ENCODE measurements around the gene FCHSD2. TPM values are rescaled to one million over a fixed set of nuclear protein-coding genes. Genes with fewer than 3 reads are reported as not detected.

The FCHSD2 gene
- total RNA-seq, 2 donors from 2014 or later = 14.0 to 17.6 TPM

DNA sequence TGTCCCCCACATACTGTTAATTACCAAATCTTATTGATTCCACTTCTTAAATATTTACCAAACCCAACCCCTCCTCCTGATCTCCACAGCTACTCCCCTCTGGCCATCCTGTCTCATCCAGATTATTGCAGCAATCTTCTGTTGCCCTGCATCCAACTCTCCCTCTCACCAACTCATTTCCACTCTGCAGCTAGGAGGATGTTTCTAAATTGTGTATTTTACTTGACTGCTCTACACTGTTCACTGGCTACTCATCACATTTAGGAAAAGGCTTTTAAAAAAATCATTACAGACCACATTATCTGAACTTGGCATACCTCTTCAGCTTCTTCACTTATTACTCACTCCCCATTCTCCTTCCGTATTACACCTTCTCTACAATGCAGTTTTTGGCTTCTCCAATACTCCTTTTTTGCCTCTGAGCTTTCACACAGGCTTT, 210.0 kb downstream of the FCHSD2 start:
- Mint-ChIP-seq H3K4me3 (no peak overlapping the region), H3K27ac (no peak overlapping the region), H3K4me1 (peaks cover 7% of the 10 kb centered on the region), H3K9me3 (no peaks in the 10 kb centered on the region), H3K27me3 (ENCODE audit: insufficient read depth) (no peaks in the 10 kb centered on the region), H3K36me3 (ENCODE audit: low read depth) (no peaks in the 10 kb centered on the region)
- TF ChIP-seq, protein P1, sequence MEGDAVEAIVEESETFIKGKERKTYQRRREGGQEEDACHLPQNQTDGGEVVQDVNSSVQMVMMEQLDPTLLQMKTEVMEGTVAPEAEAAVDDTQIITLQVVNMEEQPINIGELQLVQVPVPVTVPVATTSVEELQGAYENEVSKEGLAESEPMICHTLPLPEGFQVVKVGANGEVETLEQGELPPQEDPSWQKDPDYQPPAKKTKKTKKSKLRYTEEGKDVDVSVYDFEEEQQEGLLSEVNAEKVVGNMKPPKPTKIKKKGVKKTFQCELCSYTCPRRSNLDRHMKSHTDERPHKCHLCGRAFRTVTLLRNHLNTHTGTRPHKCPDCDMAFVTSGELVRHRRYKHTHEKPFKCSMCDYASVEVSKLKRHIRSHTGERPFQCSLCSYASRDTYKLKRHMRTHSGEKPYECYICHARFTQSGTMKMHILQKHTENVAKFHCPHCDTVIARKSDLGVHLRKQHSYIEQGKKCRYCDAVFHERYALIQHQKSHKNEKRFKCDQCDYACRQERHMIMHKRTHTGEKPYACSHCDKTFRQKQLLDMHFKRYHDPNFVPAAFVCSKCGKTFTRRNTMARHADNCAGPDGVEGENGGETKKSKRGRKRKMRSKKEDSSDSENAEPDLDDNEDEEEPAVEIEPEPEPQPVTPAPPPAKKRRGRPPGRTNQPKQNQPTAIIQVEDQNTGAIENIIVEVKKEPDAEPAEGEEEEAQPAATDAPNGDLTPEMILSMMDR (conservative IDR thresholded peaks at IDR 0.05) = no peak
- no peak overlapping the region for H3K4me3 ChIP-seq (ENCODE audit: low read length)
- H3K36me3 ChIP-seq (ENCODE audit: control insufficient read depth, insufficient read depth, low read length) = no peaks in the 10 kb centered on the region
- DNase-seq = no peak
- H3K9me3 ChIP-seq (ENCODE audit: control insufficient read depth, low read length) = no peaks in the 10 kb centered on the region
- no peaks in the 10 kb centered on the region for H3K4me1 ChIP-seq (ENCODE audit: control insufficient read depth, insufficient read depth, low read length)
- H3K27me3 ChIP-seq (ENCODE audit: control insufficient read depth, insufficient read depth, low read length, poor library complexity, severe bottlenecking) = no peaks in the 10 kb centered on the region
- H3K27ac ChIP-seq (ENCODE audit: low read depth, low read length) = no peak overlapping the region
- H3K9ac ChIP-seq (ENCODE audit: extremely low read depth, low read length, poor library complexity, severe bottlenecking) = no peak overlapping the region
- 93% methylated on average over 1 of the region's 1 CpG for WGBS, 2 experiments (ENCODE audit: insufficient coverage in 1 of 2, insufficient read length in 1 of 2)

DNA sequence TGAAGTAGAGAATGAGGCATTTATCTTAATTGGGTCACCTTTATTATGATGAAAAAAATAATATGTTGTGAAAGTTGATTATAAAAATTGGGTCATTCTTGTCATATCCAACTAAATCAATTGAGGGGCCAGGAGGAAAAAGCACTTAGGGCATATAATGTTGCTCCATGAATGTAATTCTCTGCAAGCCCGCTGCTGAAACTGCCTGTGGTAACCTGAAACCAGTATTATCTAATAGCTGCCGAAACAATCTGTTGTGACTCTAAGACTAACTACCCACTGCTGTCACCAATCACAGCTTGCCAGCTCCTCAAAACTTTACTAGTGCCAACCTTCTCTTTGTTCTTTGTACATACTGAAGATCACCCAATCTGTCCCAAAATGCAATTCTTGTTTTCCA, 212.1 kb downstream of the FCHSD2 start:
- Histone ChIP-seq H3K4me3 (ENCODE audit: low read length) (no peak overlapping the region), H3K27me3 (ENCODE audit: control insufficient read depth, insufficient read depth, low read length, poor library complexity, severe bottlenecking) (no peaks in the 10 kb centered on the region), H3K4me1 (ENCODE audit: control insufficient read depth, insufficient read depth, low read length) (no peaks in the 10 kb centered on the region), H3K9me3 (ENCODE audit: control insufficient read depth, low read length) (no peaks in the 10 kb centered on the region), H3K36me3 (ENCODE audit: control insufficient read depth, insufficient read depth, low read length) (no peaks in the 10 kb centered on the region), H3K9ac (ENCODE audit: extremely low read depth, low read length, poor library complexity, severe bottlenecking) (no peak overlapping the region), H3K27ac (ENCODE audit: low read depth, low read length) (no peak overlapping the region)
- H3K4me1 Mint-ChIP-seq = peaks cover 7% of the 10 kb centered on the region
- no peaks in the 10 kb centered on the region for H3K9me3 Mint-ChIP-seq
- H3K4me3 Mint-ChIP-seq = no peak overlapping the region
- H3K27me3 Mint-ChIP-seq (ENCODE audit: insufficient read depth) = no peaks in the 10 kb centered on the region
- TF ChIP-seq, protein P1 (conservative IDR thresholded peaks at IDR 0.05) = no peak
- no peak overlapping the region for H3K27ac Mint-ChIP-seq
- peak; percentile 45 for DNase-seq
- 42 to 55% methylated on average over 2 of the region's 2 CpGs for WGBS, 2 experiments (ENCODE audit: insufficient coverage in 1 of 2, insufficient read length in 1 of 2)
- H3K36me3 Mint-ChIP-seq (ENCODE audit: low read depth) = no peaks in the 10 kb centered on the region

DNA sequence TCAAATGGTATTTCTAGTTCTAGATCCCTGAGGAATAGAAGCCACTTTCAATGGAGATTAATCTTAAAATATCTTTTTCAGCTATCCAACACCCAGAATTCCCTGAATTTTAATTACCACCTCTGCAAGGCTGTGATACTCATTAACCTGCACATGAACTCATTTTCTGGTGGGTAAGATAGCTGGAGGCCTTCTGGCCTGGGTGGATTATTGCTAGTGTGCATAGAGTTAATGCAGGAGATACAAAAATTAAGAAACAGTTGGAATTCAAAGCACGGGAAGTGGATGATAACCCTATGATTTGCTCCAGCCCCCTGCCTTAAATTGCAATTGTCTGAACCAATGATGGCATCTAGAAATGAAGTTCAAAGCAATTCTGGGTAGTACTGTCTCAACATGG, 212.9 kb downstream of the FCHSD2 start:
- Histone ChIP-seq H3K36me3 (ENCODE audit: control insufficient read depth, insufficient read depth, low read length) (no peaks in the 10 kb centered on the region), H3K4me1 (ENCODE audit: control insufficient read depth, insufficient read depth, low read length) (no peaks in the 10 kb centered on the region), H3K4me3 (ENCODE audit: low read length) (no peak overlapping the region), H3K27ac (ENCODE audit: low read depth, low read length) (no peak overlapping the region), H3K9ac (ENCODE audit: extremely low read depth, low read length, poor library complexity, severe bottlenecking) (no peak overlapping the region), H3K27me3 (ENCODE audit: control insufficient read depth, insufficient read depth, low read length, poor library complexity, severe bottlenecking) (no peaks in the 10 kb centered on the region), H3K9me3 (ENCODE audit: control insufficient read depth, low read length) (no peaks in the 10 kb centered on the region)
- DNase-seq = no peak
- H3K4me1 Mint-ChIP-seq = peaks cover 7% of the 10 kb centered on the region
- no peaks in the 10 kb centered on the region for H3K9me3 Mint-ChIP-seq
- TF ChIP-seq, protein P1 (conservative IDR thresholded peaks at IDR 0.05) = no peak
- no peak overlapping the region for H3K4me3 Mint-ChIP-seq
- H3K27me3 Mint-ChIP-seq (ENCODE audit: insufficient read depth) = no peaks in the 10 kb centered on the region
- H3K36me3 Mint-ChIP-seq (ENCODE audit: low read depth) = no peaks in the 10 kb centered on the region
- H3K27ac Mint-ChIP-seq = no peak overlapping the region
- WGBS, 2 experiments (ENCODE audit: insufficient coverage in 1 of 2, insufficient read length in 1 of 2) = 97 to 100% methylated on average over 1 of the region's 1 CpG
